Activated effector memory CD4-positive, alpha-beta T cell treated with Interleukin-2 at 50 U/mL for 16 hours (primary cell): ENCODE results near the gene ASIC2.

ENCODE experiments used
- DNase-seq: peaks from one replicate; pipeline ENCODE4 v3.0.0-alpha.2; 2020

The ASIC2 gene

GRCh38 chr17:33112763-33113162 lies 180.3 kb downstream of the ASIC2 start:
- DNase-seq, result no peak

DNA sequence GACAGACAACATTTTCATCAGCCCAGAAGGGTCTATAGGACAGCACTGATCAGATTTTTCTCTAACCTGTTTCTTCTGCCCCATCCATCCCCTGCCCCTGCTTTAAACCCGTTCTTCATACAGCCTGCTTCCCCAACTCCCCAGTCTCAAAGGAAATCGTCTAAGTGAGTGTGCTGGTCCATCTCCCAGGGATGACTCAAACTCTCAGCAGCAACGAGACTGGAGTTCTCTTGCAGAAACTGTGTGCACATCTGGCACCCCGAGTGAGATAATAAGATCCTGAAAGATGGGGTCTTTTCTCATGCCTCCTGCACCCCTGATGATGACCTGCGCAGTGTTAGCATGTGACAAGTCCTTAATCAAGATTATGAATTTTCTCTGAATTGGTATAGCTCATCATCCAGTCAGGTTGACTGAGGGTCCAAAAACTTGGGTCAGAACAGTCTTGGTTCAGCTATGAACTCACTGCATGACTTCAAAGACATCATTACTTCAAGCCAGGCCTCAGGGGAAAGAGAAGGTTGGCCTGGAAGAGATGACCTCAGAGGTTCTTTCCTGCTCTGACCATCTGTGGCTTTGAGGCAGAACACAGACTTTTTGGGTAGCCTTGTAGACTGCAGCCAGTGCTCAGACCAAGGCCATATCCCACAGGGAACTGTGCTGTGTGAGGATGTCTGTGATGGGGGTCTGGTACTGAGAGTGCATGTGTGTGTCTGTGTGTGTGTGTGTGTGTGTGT lies 183.6 kb downstream of the ASIC2 start:
- DNase-seq, result no peak

- no peak for DNase-seq
Measured at GRCh38 chr17:33106525-33107165, 186.4 kb downstream of the ASIC2 start.

- no peak for DNase-seq
Measured at GRCh38 chr17:33105911-33106310, 187.2 kb downstream of the ASIC2 start.

GRCh38 chr17:33099906-33100305 lies 193.2 kb downstream of the ASIC2 start:
- no peak for DNase-seq

DNA sequence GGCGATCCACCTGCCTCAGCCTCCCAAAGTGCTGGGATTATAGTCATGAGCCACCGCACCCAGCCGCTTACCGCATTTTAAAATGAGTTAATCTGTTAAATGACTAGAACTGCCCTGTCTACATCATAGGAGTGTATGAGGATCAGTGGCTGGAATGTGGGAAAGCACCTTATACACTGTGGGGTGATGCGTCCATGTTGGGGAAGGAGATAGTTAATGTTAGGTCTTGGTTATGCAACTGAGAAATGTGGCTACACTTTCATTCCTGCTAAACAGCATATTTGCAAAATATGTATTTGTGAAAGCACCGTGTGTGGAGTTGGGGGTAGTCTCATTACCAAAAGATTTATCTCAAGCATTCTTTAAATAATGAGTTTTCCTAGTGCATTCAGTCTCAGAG lies 193.8 kb downstream of the ASIC2 start:
- no peak for DNase-seq

- no peak for DNase-seq
Measured at GRCh38 chr17:33097411-33097810, 195.7 kb downstream of the ASIC2 start.

DNA sequence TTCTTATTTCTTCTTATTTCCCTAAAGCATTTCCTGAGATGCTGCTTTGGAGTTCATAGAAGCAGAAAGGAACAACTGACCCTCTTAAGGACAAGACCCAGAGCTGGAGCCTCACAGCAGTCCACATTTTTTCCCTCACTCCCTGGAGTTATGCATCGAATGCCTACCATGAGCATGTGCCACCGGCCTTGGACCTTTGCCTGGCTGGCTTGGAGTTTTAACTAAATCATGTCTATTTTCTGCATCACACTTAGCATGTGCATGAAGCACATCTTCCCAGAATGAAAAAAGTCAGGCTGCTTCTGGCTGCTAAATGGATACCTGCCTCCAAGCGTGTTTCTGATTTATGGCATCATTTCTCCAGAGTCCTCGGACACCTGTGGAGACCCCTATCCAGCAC lies 196.9 kb downstream of the ASIC2 start:
- no peak for DNase-seq

- no peak for DNase-seq
Measured at GRCh38 chr17:33091271-33091670, 201.8 kb downstream of the ASIC2 start.

GRCh38 chr17:33090806-33091205 lies 202.3 kb downstream of the ASIC2 start:
- DNase-seq, result no peak

- DNase-seq, result no peak
Measured at GRCh38 chr17:33086878-33087277, 206.2 kb downstream of the ASIC2 start.

- no peak for DNase-seq
Measured at GRCh38 chr17:33086041-33086440, 207.1 kb downstream of the ASIC2 start.

DNA sequence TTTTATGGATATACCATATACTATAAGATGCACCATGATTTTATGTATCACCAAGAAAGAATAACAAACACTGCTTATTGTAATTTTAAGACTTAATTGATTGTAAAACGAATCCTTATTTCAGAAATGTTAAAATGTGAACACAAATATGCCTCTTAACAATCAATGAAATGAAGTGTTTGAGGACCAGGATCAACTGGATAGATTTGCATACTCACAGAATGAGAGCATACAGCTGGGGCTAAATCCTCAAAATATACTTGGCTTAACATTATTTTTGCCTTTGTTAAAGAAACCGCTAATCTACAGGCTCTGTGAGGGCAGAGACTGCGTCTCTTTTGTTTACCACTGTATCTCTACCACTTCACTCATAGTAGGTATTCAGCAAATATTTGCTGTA lies 207.8 kb downstream of the ASIC2 start:
- no peak for DNase-seq

DNA sequence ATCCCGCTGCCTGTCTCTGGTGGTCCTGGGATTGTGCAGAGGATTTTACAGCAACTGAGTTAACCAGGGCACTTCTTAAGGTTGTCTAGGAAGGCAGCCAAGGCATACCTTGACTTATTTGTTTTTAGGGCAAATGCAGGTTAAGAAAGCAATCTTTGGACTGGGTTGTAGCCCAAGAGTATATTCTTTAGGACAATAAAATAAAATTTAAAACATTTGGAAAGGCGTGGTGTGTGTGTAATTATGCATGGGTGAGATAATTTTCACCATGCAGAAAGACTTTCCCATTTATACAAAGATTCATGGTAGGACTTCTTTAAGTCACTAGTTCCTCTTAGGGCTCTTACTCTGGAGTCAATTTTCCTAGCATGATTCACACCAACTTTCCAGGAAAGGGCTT lies 208.3 kb downstream of the ASIC2 start:
- DNase-seq, result no peak

- no peak for DNase-seq
Measured at GRCh38 chr17:33082529-33083173, 210.4 kb downstream of the ASIC2 start.

DNA sequence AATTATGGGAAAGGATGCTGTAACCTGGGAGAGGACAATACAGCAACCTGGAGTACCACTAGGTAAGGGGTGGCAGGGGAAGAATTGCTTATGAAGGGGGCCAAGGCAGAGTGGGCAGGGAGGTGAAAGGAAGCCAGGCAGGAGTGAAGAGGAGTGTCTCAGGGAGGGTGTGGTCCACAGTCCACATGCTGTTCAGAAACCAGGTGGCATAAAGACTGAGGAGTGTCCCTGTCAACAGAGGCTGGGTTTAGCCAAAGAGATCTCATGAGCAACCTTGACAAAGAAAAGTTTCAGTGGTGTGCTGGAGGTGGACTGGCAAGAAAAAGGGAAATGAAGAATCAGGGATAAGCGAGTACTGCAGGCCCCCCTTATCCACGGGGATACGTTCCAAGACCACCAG lies 213.0 kb downstream of the ASIC2 start:
- no peak for DNase-seq

DNA sequence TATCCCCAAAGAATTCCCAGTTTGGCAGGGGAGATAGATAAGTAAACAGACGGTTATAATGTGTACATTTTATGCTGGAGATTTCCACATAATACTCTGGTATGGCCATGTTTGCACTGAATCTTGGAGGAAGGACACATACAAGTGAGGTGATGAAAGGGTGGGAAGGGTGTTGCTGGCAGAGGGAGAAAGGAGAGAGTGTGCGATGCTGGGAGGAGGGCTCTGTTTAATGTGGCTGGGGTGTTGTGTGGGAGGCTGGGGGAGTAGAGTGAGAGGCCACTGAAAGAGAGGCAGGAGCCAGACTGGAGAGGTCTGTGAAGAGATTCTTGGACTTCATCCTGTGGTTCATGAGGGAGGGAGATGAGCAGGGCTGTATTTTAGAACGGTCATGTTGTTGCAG lies 213.9 kb downstream of the ASIC2 start:
- DNase-seq, result no peak

DNA sequence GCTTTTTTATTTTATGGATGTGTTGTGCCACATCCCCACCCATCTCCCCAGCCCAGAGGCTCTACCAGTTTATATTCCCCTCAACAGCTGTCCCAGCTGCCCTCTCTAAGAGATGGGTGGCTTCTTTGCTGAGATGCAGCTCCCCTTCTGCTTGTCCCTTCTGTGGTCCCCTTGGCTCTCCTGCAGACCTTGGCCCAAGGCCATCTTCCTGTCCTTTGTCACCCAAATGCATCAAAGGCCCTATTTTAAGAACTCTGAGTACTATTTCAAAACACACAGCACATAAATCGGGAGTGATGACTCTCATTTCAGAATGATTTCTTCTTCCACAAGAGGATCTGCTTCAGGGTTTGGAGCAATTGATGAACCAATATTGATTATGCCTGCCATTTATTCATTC lies 216.1 kb downstream of the ASIC2 start:
- no peak for DNase-seq

DNA sequence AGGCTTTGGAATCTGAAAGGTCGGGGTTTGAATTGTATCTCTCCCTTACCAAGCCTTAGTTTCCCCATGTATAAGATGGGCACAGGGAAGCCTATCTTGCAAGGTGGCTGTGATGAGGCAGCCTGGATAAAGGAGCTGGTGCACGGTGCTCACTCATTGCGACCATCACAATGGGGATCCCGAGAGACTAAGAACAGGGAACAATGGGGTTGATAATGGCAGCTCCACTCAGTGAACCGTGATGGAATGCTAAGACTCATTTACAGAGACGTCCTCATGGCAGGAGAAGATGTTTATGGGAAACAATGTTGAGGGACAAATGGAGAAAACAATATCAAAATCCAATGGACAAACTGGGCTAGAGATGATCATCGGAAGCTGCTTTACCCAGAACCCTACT lies 219.7 kb downstream of the ASIC2 start:
- DNase-seq, result no peak

DNA sequence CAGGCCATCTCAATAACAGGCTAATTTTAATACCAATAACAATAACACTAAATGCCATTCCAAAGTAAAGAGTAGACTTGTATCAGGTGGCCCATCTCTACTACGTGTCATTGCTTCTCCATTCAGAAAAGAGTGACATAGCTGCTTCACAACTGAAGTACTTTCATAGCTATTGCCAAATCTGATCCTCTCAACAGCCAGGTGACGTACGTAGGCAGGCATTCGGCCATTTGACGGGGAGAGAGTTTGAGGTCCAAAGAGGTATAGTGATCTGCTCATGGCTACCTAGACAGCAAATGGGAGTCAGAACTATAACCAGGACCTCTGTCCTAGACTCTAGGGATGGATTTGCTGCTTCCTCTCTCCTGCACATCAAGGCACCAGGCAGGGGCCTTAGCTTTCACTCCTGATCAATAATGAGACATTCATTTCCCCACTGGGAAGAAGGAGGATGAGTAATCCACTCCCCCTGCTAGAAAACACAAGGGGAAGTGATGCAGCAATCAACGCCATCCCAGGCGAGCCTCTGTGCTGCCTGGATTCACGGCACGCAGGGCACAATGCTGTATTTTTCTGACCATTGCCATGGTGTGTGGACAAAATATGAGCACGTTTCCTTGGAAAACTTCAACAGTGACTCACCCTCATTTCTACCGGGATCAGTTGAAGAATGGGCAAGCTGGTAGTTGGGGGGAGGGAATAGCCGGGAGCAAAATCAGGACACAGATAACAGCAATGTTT lies 220.5 kb downstream of the ASIC2 start:
- DNase-seq, result no peak

- DNase-seq, result no peak
Measured at GRCh38 chr17:33071656-33072055, 221.4 kb downstream of the ASIC2 start.

DNA sequence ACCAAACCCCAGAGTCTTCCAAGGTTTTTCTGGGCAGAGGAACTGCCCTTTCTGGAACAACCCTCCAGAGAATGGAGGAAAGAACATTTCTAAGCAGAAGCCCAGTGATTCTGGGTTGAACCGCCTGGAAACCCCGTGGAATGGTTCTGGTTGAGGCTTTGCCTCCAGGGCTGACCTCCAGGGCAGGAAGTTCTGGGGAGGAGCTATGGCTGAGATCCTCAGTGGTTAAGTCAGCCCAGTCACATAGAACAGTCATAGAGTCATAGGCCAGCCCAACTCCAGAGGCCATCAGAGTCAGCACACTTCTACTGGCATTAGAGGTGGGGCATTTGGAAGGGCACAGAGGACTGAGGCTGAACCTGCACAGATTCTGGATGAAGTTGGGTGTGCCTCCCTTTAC lies 235.5 kb downstream of the ASIC2 start:
- no peak for DNase-seq

GRCh38 chr17:33056399-33057146 lies 236.5 kb downstream of the ASIC2 start:
- no peak for DNase-seq
